Activated CD8-positive, alpha-beta memory T cell treated with anti-CD3 and anti-CD28 coated beads for 36 hours (primary cell): ENCODE data around the gene DCST1. TPM values are rescaled to one million over a fixed set of nuclear protein-coding genes. Genes with fewer than 3 reads are reported as not detected.

Source experiments
- CTCF ChIA-PET: fragments of 350-600 bp; sonication (Branson Sonifier 250); formaldehyde crosslinking; loops from one replicate; lab custom pipeline; 2021; ENCODE audit warnings: antibody characterized with exemption; lab: Charles Lee
- POLR2A ChIA-PET: fragments of 350-600 bp; sonication (Branson Sonifier 250); formaldehyde crosslinking; loops from one replicate; lab custom pipeline; 2021; ENCODE audit warnings: antibody characterized with exemption; lab: Charles Lee
- total RNA-seq, 2 experiments: library from RNA; stranded (reverse); gene quantifications; one replicate each; pipeline ENCODE4 v1.2.3, GENCODE V29; 2021

DCST1 gene
- total RNA-seq, 2 experiments from 2014 or later = not detected

GRCh38 chr1:155052439-155053395 is 19.1 kb downstream of the DCST1 start:
- CTCF ChIA-PET = interaction anchor here (1.2 to 4.8 kb wide), 10 partner anchors 9 to 142 kb away, joined by 3 to 30 read pairs (median 4); partner anchors contain the start of genes DCST1 and DCST2
- POLR2A ChIA-PET = interaction anchor here (0.5 to 0.6 kb wide), 2 partner anchors 115 to 576 kb away, joined by 4 to 7 read pairs; no protein-coding TSS in a partner anchor

- ChIA-PET POLR2A (no interaction called here), CTCF (interaction anchor here (1.3 to 4.8 kb wide), 6 partner anchors 8 to 38 kb away, joined by 3 to 30 read pairs (median 7); partner anchors contain the start of genes DCST1 and DCST2)
Observed at GRCh38 chr1:155053531-155054105, 20.0 kb downstream of the DCST1 start.

- ChIA-PET CTCF (interaction anchor here (1.2 to 12.9 kb wide), 4 partner anchors 12 to 39 kb away, joined by 3 to 127 read pairs (median 6); no protein-coding TSS in a partner anchor), POLR2A (no interaction called here)
Observed at GRCh38 chr1:155057104-155057503, 23.5 kb downstream of the DCST1 start.

- CTCF ChIA-PET = interaction anchor here (1.2 to 12.9 kb wide), 5 partner anchors 13 to 40 kb away, joined by 3 to 127 read pairs (median 7); no protein-coding TSS in a partner anchor
- POLR2A ChIA-PET = no interaction called here
Observed at GRCh38 chr1:155057788-155058211, 24.2 kb downstream of the DCST1 start.

- ChIA-PET CTCF (interaction anchor here (0.9 to 12.9 kb wide), 13 partner anchors 8 to 109 kb away, joined by 3 to 127 read pairs (median 11); partner anchors contain the start of genes ADAM15 and EFNA3), POLR2A (no interaction called here)
Observed at GRCh38 chr1:155060736-155061135, 27.1 kb downstream of the DCST1 start.

GRCh38 chr1:155061381-155062150 is 27.9 kb downstream of the DCST1 start:
- ChIA-PET CTCF (interaction anchor here (0.5 to 12.9 kb wide), 22 partner anchors 8 to 192 kb away, joined by 3 to 127 read pairs (median 6); partner anchors contain the start of genes ADAM15, EFNA3, KRTCAP2 and PYGO2), POLR2A (interaction anchor here (1.2 kb wide), 1 partner anchor 47 kb away, joined by 8 read pairs; no protein-coding TSS in a partner anchor)

GRCh38 chr1:155062151-155062686 is 28.6 kb downstream of the DCST1 start:
- ChIA-PET POLR2A (interaction anchor here (1.2 kb wide), 1 partner anchor 48 kb away, joined by 8 read pairs; no protein-coding TSS in a partner anchor), CTCF (interaction anchor here (0.5 to 12.9 kb wide), 22 partner anchors 8 to 193 kb away, joined by 3 to 127 read pairs (median 6); partner anchors contain the start of genes ADAM15, EFNA3, KRTCAP2 and PYGO2)

GRCh38 chr1:155062702-155063411 is 29.2 kb downstream of the DCST1 start:
- ChIA-PET CTCF (interaction anchor here (0.6 to 12.9 kb wide), 11 partner anchors 8 to 64 kb away, joined by 3 to 127 read pairs (median 7); partner anchors contain the start of gene ADAM15), POLR2A (interaction anchor here (0.6 to 1.2 kb wide), 3 partner anchors 12 to 23 kb away, joined by 3 read pairs; partner anchors contain the start of gene ADAM15)

- POLR2A ChIA-PET = interaction anchor here (1.0 to 1.2 kb wide), 2 partner anchors 12 to 22 kb away, joined by 3 read pairs; partner anchors contain the start of gene ADAM15
- CTCF ChIA-PET = interaction anchor here (0.6 to 12.9 kb wide), 10 partner anchors 11 to 64 kb away, joined by 3 to 127 read pairs (median 9); partner anchors contain the start of gene ADAM15
Observed at GRCh38 chr1:155063550-155064110, 30.0 kb downstream of the DCST1 start, which contains the start of gene EFNA4. Gene EFNA4 (plus strand): TSS chr1:155063740. CDS start chr1:155063824, 84 bp downstream.

GRCh38 chr1:155064111-155064831 is 30.6 kb downstream of the DCST1 start:
- ChIA-PET CTCF (interaction anchor here (1.2 to 12.9 kb wide), 10 partner anchors 12 to 108 kb away, joined by 3 to 127 read pairs (median 5); partner anchors contain the start of genes ADAM15 and KRTCAP2), POLR2A (interaction anchor here (0.9 kb wide), 1 partner anchor 21 kb away, joined by 3 read pairs; no protein-coding TSS in a partner anchor)

- CTCF ChIA-PET = interaction anchor here (0.7 to 12.9 kb wide), 10 partner anchors 13 to 184 kb away, joined by 3 to 127 read pairs (median 5); partner anchors contain the start of genes ADAM15 and KRTCAP2
- POLR2A ChIA-PET = interaction anchor here (0.9 kb wide), 1 partner anchor 20 kb away, joined by 3 read pairs; no protein-coding TSS in a partner anchor
Observed at GRCh38 chr1:155064832-155065429, 31.3 kb downstream of the DCST1 start.

- ChIA-PET POLR2A (no interaction called here), CTCF (interaction anchor here (12.9 kb wide), 1 partner anchor 18 kb away, joined by 127 read pairs; no protein-coding TSS in a partner anchor)
Observed at GRCh38 chr1:155066777-155067176, 33.2 kb downstream of the DCST1 start.

- POLR2A ChIA-PET = no interaction called here
- CTCF ChIA-PET = interaction anchor here (0.9 to 12.9 kb wide), 2 partner anchors 16 to 107 kb away, joined by 3 to 127 read pairs; partner anchors contain the start of gene PYGO2
Observed at GRCh38 chr1:155068599-155068998, 35.0 kb downstream of the DCST1 start.

GRCh38 chr1:155069551-155070157 is 36.0 kb downstream of the DCST1 start:
- POLR2A ChIA-PET = no interaction called here
- CTCF ChIA-PET = interaction anchor here (1.3 to 2.5 kb wide), 5 partner anchors 8 to 98 kb away, joined by 3 to 17 read pairs (median 5); no protein-coding TSS in a partner anchor
